Thoracic aorta (tissue), 2 donors: ENCODE results near the gene PXDN. TPM values are rescaled to one million over a fixed set of nuclear protein-coding genes. Genes with fewer than 3 reads are reported as not detected.

ENCODE experiments used
- ATAC-seq: fragments of 150-250 bp; one replicate; pipeline ENCODE4 v1.8.0; 2017; ENCODE audit warnings: low read depth; ENCODE audit not compliant: insufficient number of reproducible peaks, low FRiP score
- DNase-seq: peaks from one replicate; pipeline ENCODE4 v3.0.0-alpha.2; 2020; ENCODE audit warnings: low spot score
- H3K27ac ChIP-seq, 2 donors: fragments of 200-600 bp; sonication (generic); 1 replicate in 1 of 2; 2 replicates in 1 of 2; pipeline ENCODE4 v1.5.1; 2016; ENCODE audit warnings: mild to moderate bottlenecking in 2 of 2, moderate library complexity in 2 of 2
- H3K27me3 ChIP-seq: fragments of 200-600 bp; sonication (generic); replicated peaks from 2 replicates; pipeline ENCODE4 v1.6.0; 2016; ENCODE audit warnings: mild to moderate bottlenecking; ENCODE audit not compliant: insufficient read depth
- H3K36me3 ChIP-seq: fragments of 200-600 bp; sonication (generic); one replicate; pipeline ENCODE4 v1.5.1; 2016
- H3K4me1 ChIP-seq, 2 donors: fragments of 200-600 bp; sonication (generic); 1 replicate in 1 of 2; 2 replicates in 1 of 2; pipeline versions ENCODE4 v1.5.1 to v1.6.0; 2016; ENCODE audit warnings: low read depth in 2 of 2, mild to moderate bottlenecking in 1 of 2; ENCODE audit not compliant: control insufficient read depth in 1 of 2
- H3K4me3 ChIP-seq: fragments of 200-600 bp; sonication (generic); 2 replicates; pipeline ENCODE4 v1.5.1; 2016; ENCODE audit warnings: mild to moderate bottlenecking
- H3K9me3 ChIP-seq: fragments of 200-600 bp; sonication (generic); 2 replicates; pipeline ENCODE4 v1.5.1; 2016
- CTCF ChIP-seq: fragments of 200-600 bp; sonication (generic); IDR thresholded peaks from one replicate; pipeline ENCODE4 v1.5.1; 2019; ENCODE audit warnings: antibody characterized with exemption
- total RNA-seq, 2 donors: library from RNA; depleted of rRNA; stranded (reverse); fragments of >200 nt; gene quantifications; one replicate each; pipeline versions ENCODE4 v1.1.0 to v1.2.3, GENCODE V29; 2016

PXDN gene
- total RNA-seq, 2 donors from 2014 or later: 97.5 to 114 TPM

- TF ChIP-seq CTCF: no peak
- DNase-seq (no peak), ATAC-seq (no peak)
- Histone ChIP-seq H3K4me1 (peaks cover 3 to 6% of the 10 kb centered on the region in 2 donors), H3K27me3 (no peaks in the 10 kb centered on the region), H3K36me3 (no peaks in the 10 kb centered on the region), H3K9me3 (no peaks in the 10 kb centered on the region), H3K27ac (no peak overlapping the region), H3K4me3 (no peak overlapping the region)
Observed at GRCh38 chr2:1751767-1752725, 7.7 kb upstream of the PXDN start.

- peak; percentile 73 for ATAC-seq
- peak; percentile 90 for TF ChIP-seq CTCF
- Histone ChIP-seq H3K4me3 (no peak overlapping the region), H3K27ac (peak overlapping the region in 1 of 2 donors; percentile 27), H3K36me3 (no peaks in the 10 kb centered on the region), H3K9me3 (no peaks in the 10 kb centered on the region), H3K27me3 (no peaks in the 10 kb centered on the region), H3K4me1 (peaks cover 3 to 7% of the 10 kb centered on the region in 2 donors)
- DNase-seq: peak; percentile 29
Observed at GRCh38 chr2:1750933-1751766, 6.8 kb upstream of the PXDN start.

- H3K27me3 ChIP-seq: no peaks in the 10 kb centered on the region
- no peak for DNase-seq
- no peak for TF ChIP-seq CTCF
- no peak overlapping the region for H3K27ac ChIP-seq
- H3K4me3 ChIP-seq: no peak overlapping the region
- ATAC-seq: no peak
- no peaks in the 10 kb centered on the region for H3K36me3 ChIP-seq
- H3K4me1 ChIP-seq: peaks cover 3 to 14% of the 10 kb centered on the region in 2 donors
- H3K9me3 ChIP-seq: no peaks in the 10 kb centered on the region
Observed at GRCh38 chr2:1750270-1750932, 6.1 kb upstream of the PXDN start.

GRCh38 chr2:1749489-1750119, 5.3 kb upstream of the PXDN start:
- Histone ChIP-seq H3K27ac (no peak overlapping the region), H3K4me3 (no peak overlapping the region), H3K36me3 (no peaks in the 10 kb centered on the region), H3K4me1 (peaks cover 3 to 18% of the 10 kb centered on the region in 2 donors), H3K27me3 (no peaks in the 10 kb centered on the region), H3K9me3 (no peaks in the 10 kb centered on the region)
- DNase-seq (no peak), ATAC-seq (no peak)
- no peak for TF ChIP-seq CTCF
